Retinal pigment epithelial cell (primary cell): ENCODE measurements around the gene BOLL.
A peak's percentile ranks its signal among the peaks of the same experiment; 100 is the strongest.

Experiments used
- DNase-seq: peaks from one replicate; pipeline ENCODE4 v3.0.0-alpha.2; 2010; ENCODE audit warnings: low read depth
- H3K4me3 ChIP-seq: 2 replicates; pipeline ENCODE4 v1.5.1; 2011; ENCODE audit warnings: mild to moderate bottlenecking, low read length, control low read depth, moderate library complexity
- CTCF ChIP-seq: conservative IDR thresholded peaks from 2 replicates; pipeline ENCODE4 v1.5.1; 2011; ENCODE audit warnings: low read depth, low read length, control low read depth, inconsistent platforms

Gene BOLL

GRCh38 chr2:197804049-197804757 lies 19.1 kb upstream of the BOLL start, which contains the start of gene PLCL1:
TSS of gene PLCL1 (plus strand) at chr2:197804593.
- peak; percentile 75 for DNase-seq
- peak within 1 kb of the TSS; percentile 63 for H3K4me3 ChIP-seq
- TF ChIP-seq CTCF: no peak

GRCh38 chr2:197803033-197803444 lies 17.9 kb upstream of the BOLL start:
- TF ChIP-seq CTCF: peak; percentile 79
- no peak for DNase-seq
- H3K4me3 ChIP-seq: no peak overlapping the region

- H3K4me3 ChIP-seq: no peak overlapping the region
- DNase-seq: no peak
- no peak for TF ChIP-seq CTCF
Measured at GRCh38 chr2:197801033-197801432, 15.9 kb upstream of the BOLL start.

- H3K4me3 ChIP-seq: no peak overlapping the region
- no peak for TF ChIP-seq CTCF
- no peak for DNase-seq
Measured at GRCh38 chr2:197800091-197800490, 15.0 kb upstream of the BOLL start.

- H3K4me3 ChIP-seq: no peak overlapping the region
- DNase-seq: no peak
- TF ChIP-seq CTCF: no peak
Measured at GRCh38 chr2:197799068-197799467, 13.9 kb upstream of the BOLL start.

GRCh38 chr2:197798187-197798586 lies 13.1 kb upstream of the BOLL start:
- no peak for DNase-seq
- no peak for TF ChIP-seq CTCF
- no peak overlapping the region for H3K4me3 ChIP-seq

GRCh38 chr2:197795277-197795676 lies 10.2 kb upstream of the BOLL start:
- no peak overlapping the region for H3K4me3 ChIP-seq
- no peak for TF ChIP-seq CTCF
- DNase-seq: no peak
